PC-9 (cell line): ENCODE results near the gene ARL13B. TPM values are rescaled to one million over a fixed set of nuclear protein-coding genes. Genes with fewer than 3 reads are reported as not detected.

Experiments used
- BruUV-seq: library from RNA; stranded (reverse); fragments of 400-500 nt; replicated peaks from 2 replicates; lab custom pipeline; 2021; lab: Mats Ljungman, UMichigan
- CTCF ChIA-PET: fragments of 300-600 bp; sonication (Branson Sonifier 250); formaldehyde crosslinking; loops from one replicate; lab custom pipeline; 2022; ENCODE audit warnings: antibody characterized with exemption; lab: Charles Lee
- POLR2A ChIA-PET: fragments of 300-600 bp; sonication (Branson Sonifier 250); formaldehyde crosslinking; loops from one replicate; lab custom pipeline; 2022; ENCODE audit warnings: antibody characterized with exemption; ENCODE audit not compliant: unreplicated experiment; lab: Charles Lee
- DNase-seq, 2 experiments: peaks; one replicate each; pipeline versions ENCODE4 v3.0.0 to v3.0.0-alpha.2; 2015 to 2022; ENCODE audit warnings: mixed read lengths in 1 of 2
- H2AFZ ChIP-seq: fragments of 200-600 bp; sonication (generic); 2 replicates; pipeline ENCODE4 v1.8.1; 2017; ENCODE audit warnings: antibody characterized with exemption
- H3F3A ChIP-seq: fragments of 200-600 bp; sonication (generic); 2 replicates; pipeline ENCODE4 v1.8.1; 2017; ENCODE audit warnings: antibody characterized with exemption, mild to moderate bottlenecking, low read depth; ENCODE audit not compliant: insufficient read depth
- H3K27ac ChIP-seq: fragments of 200-600 bp; sonication (generic); 2 replicates; pipeline ENCODE4 v1.6.1; 2016; ENCODE audit warnings: mixed run types
- H3K27me3 ChIP-seq: fragments of 200-600 bp; sonication (generic); 2 replicates; pipeline ENCODE4 v1.6.1; 2016; ENCODE audit warnings: low read depth, mixed run types; ENCODE audit not compliant: insufficient read depth
- H3K36me3 ChIP-seq: fragments of 200-600 bp; sonication (generic); 2 replicates; pipeline ENCODE4 v1.6.1; 2016; ENCODE audit warnings: low read depth, mixed run types
- H3K4me1 ChIP-seq: fragments of 200-600 bp; sonication (generic); replicated peaks from 2 replicates; pipeline ENCODE4 v1.6.1; 2016; ENCODE audit warnings: mixed run types; ENCODE audit not compliant: insufficient read depth
- H3K4me2 ChIP-seq: fragments of 200-600 bp; sonication (generic); 2 replicates; pipeline ENCODE4 v1.6.1; 2017; ENCODE audit warnings: mixed run types
- H3K4me3 ChIP-seq: fragments of 200-600 bp; sonication (generic); 2 replicates; pipeline ENCODE4 v1.6.1; 2016; ENCODE audit warnings: mixed run types
- H3K79me2 ChIP-seq: fragments of 200-600 bp; sonication (generic); 2 replicates; pipeline ENCODE4 v1.6.1; 2017; ENCODE audit warnings: low read depth, mixed run types
- H3K9me2 ChIP-seq: fragments of 200-600 bp; sonication (generic); 2 replicates; pipeline ENCODE4 v1.8.1; 2017; ENCODE audit warnings: mild to moderate bottlenecking; ENCODE audit not compliant: insufficient read depth
- H3K9me3 ChIP-seq: fragments of 200-600 bp; sonication (generic); 2 replicates; pipeline ENCODE4 v1.8.1; 2016; ENCODE audit warnings: low read depth; ENCODE audit not compliant: insufficient read depth
- H4K20me1 ChIP-seq: fragments of 200-600 bp; sonication (generic); 2 replicates; pipeline ENCODE4 v1.8.1; 2017; ENCODE audit not compliant: insufficient read depth
- EZH2 ChIP-seq: fragments of 200-600 bp; sonication (generic); IDR thresholded peaks from 2 replicates; pipeline ENCODE4 v1.8.0; 2017; ENCODE audit warnings: antibody characterized with exemption, low read depth
- intact Hi-C: fragments of 100-400 bp; cut with micrococcal nuclease; formaldehyde crosslinking; loops from one replicate; pipeline ENCODE4 v1.10.0; 2022; ENCODE audit not compliant: unreplicated experiment
- total RNA-seq: library from RNA; stranded (reverse); gene quantifications from 2 replicates; pipeline ENCODE4 v1.2.3, GENCODE V29; 2021
- TF ChIP-seq, protein P1 (sequence below): fragments of 200-600 bp; sonication (generic); conservative IDR thresholded peaks from 2 replicates; pipeline ENCODE4 v1.6.1; 2017; ENCODE audit warnings: mixed run types, antibody characterized with exemption, mild to moderate bottlenecking, moderate library complexity

ARL13B gene
- total RNA-seq, 1 experiment from 2014 or later: 20.2 TPM

GRCh38 chr3:94064243-94064860 lies 84.4 kb downstream of the ARL13B start:
- H3K4me3 ChIP-seq: peak overlapping the region; percentile 79
- no peaks in the 10 kb centered on the region for H3K36me3 ChIP-seq
- DNase-seq: peak in 1 of 2 experiments; percentile 18
- H3F3A ChIP-seq: peaks cover 23% of the 10 kb centered on the region; the same call in 1 of the 2 replicates
- peaks cover 19% of the 10 kb centered on the region for H3K4me1 ChIP-seq
- POLR2A ChIA-PET: interaction anchor here (0.6 kb wide), 1 partner anchor 38 kb away, joined by 6 read pairs; no protein-coding TSS in a partner anchor
- no peaks in the 10 kb centered on the region for H3K9me2 ChIP-seq
- no TSS peak for BruUV-seq
- TF ChIP-seq, protein P1, sequence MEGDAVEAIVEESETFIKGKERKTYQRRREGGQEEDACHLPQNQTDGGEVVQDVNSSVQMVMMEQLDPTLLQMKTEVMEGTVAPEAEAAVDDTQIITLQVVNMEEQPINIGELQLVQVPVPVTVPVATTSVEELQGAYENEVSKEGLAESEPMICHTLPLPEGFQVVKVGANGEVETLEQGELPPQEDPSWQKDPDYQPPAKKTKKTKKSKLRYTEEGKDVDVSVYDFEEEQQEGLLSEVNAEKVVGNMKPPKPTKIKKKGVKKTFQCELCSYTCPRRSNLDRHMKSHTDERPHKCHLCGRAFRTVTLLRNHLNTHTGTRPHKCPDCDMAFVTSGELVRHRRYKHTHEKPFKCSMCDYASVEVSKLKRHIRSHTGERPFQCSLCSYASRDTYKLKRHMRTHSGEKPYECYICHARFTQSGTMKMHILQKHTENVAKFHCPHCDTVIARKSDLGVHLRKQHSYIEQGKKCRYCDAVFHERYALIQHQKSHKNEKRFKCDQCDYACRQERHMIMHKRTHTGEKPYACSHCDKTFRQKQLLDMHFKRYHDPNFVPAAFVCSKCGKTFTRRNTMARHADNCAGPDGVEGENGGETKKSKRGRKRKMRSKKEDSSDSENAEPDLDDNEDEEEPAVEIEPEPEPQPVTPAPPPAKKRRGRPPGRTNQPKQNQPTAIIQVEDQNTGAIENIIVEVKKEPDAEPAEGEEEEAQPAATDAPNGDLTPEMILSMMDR: no peak
- no peak for TF ChIP-seq EZH2
- H3K4me2 ChIP-seq: peak overlapping the region; percentile 88
- no peaks in the 10 kb centered on the region for H3K27me3 ChIP-seq
- CTCF ChIA-PET: no interaction called here
- no peak overlapping the region; the same call in 1 of the 2 replicates for H3K27ac ChIP-seq
- H3K79me2 ChIP-seq: peaks cover 27% of the 10 kb centered on the region
- no peaks in the 10 kb centered on the region for H4K20me1 ChIP-seq
- peak overlapping the region; percentile 92; the same call in 1 of the 2 replicates for H2AFZ ChIP-seq
- no peaks in the 10 kb centered on the region for H3K9me3 ChIP-seq
- intact Hi-C loops: loop anchor here (10.0 kb wide), 1 partner anchor 210 kb away; no protein-coding TSS in a partner anchor

- DNase-seq: peak in 1 of 2 experiments; percentile 20
- Histone ChIP-seq H3K27ac (no peak overlapping the region), H2AFZ (no peak overlapping the region), H3K9me2 (no peaks in the 10 kb centered on the region), H3F3A (peaks cover 23% of the 10 kb centered on the region; the same call in 1 of the 2 replicates), H4K20me1 (no peaks in the 10 kb centered on the region), H3K4me2 (peak overlapping the region; percentile 88; the same call in 1 of the 2 replicates), H3K4me3 (no peak overlapping the region), H3K4me1 (peaks cover 19% of the 10 kb centered on the region), H3K36me3 (no peaks in the 10 kb centered on the region), H3K27me3 (no peaks in the 10 kb centered on the region), H3K9me3 (no peaks in the 10 kb centered on the region), H3K79me2 (peaks cover 27% of the 10 kb centered on the region)
- TF ChIP-seq EZH2: no peak
- TF ChIP-seq, protein P1: no peak
- POLR2A ChIA-PET: no interaction called here
- no TSS peak for BruUV-seq
- CTCF ChIA-PET: interaction anchor here (0.6 kb wide), 1 partner anchor 107 kb away, joined by 4 read pairs; no protein-coding TSS in a partner anchor
- intact Hi-C loops: loop anchor here (10.0 kb wide), 1 partner anchor 210 kb away; no protein-coding TSS in a partner anchor
These were observed 85.2 kb downstream of the ARL13B start for GRCh38 chr3:94065122-94065521.

- Histone ChIP-seq H2AFZ (no peak overlapping the region), H3K4me2 (no peak overlapping the region), H3K27me3 (no peaks in the 10 kb centered on the region), H3K27ac (no peak overlapping the region), H3K36me3 (no peaks in the 10 kb centered on the region), H3K9me2 (no peaks in the 10 kb centered on the region), H3K4me3 (no peak overlapping the region), H3F3A (peaks cover 23% of the 10 kb centered on the region; the same call in 1 of the 2 replicates), H4K20me1 (no peaks in the 10 kb centered on the region), H3K4me1 (peaks cover 19% of the 10 kb centered on the region), H3K9me3 (no peaks in the 10 kb centered on the region), H3K79me2 (peaks cover 27% of the 10 kb centered on the region)
- ChIA-PET POLR2A (no interaction called here), CTCF (interaction anchor here (0.6 kb wide), 1 partner anchor 108 kb away, joined by 4 read pairs; no protein-coding TSS in a partner anchor)
- BruUV-seq: no TSS peak
- intact Hi-C loops: loop anchor here (10.0 kb wide), 1 partner anchor 211 kb away; no protein-coding TSS in a partner anchor
- peak in 1 of 2 experiments; percentile 34 for DNase-seq
- TF ChIP-seq EZH2: no peak
- TF ChIP-seq, protein P1: no peak
These were observed 86.0 kb downstream of the ARL13B start for GRCh38 chr3:94065819-94066480.
